GM23338 (cell line): ENCODE data around the gene MBOAT1. TPM values are rescaled to one million over a fixed set of nuclear protein-coding genes. Genes with fewer than 3 reads are reported as not detected.

Experiments
- ATAC-seq: fragments of 200-7000 bp; cut with Tn5 transposase; 3 replicates; pipeline ENCODE4 v1.9.1; 2020
- DNase-seq: peaks from one replicate; pipeline ENCODE4 v3.0.0-alpha.2; 2015; ENCODE audit warnings: low spot score
- H2AFZ ChIP-seq: fragments of 200-600 bp; sonication (generic); 2 replicates; pipeline ENCODE4 v1.8.0; 2016; ENCODE audit warnings: antibody characterized with exemption, mild to moderate bottlenecking, moderate library complexity
- H3F3A ChIP-seq: fragments of 200-600 bp; sonication (generic); replicated peaks from 2 replicates; pipeline ENCODE4 v1.8.0; 2017; ENCODE audit warnings: antibody characterized with exemption, mixed run types, low read depth
- H3K27ac ChIP-seq: fragments of 200-600 bp; sonication (generic); 2 replicates; pipeline ENCODE4 v1.6.1; 2016; ENCODE audit warnings: low read depth
- H3K27me3 ChIP-seq: fragments of 200-600 bp; sonication (generic); 2 replicates; pipeline ENCODE4 v1.8.0; 2016; ENCODE audit warnings: mild to moderate bottlenecking, mixed run types, moderate library complexity; ENCODE audit not compliant: insufficient read depth
- H3K36me3 ChIP-seq: fragments of 200-600 bp; sonication (generic); 2 replicates; pipeline ENCODE4 v1.8.0; 2016; ENCODE audit warnings: mild to moderate bottlenecking; ENCODE audit not compliant: insufficient read depth
- H3K4me1 ChIP-seq: fragments of 200-600 bp; sonication (generic); 2 replicates; pipeline ENCODE4 v1.8.0; 2016; ENCODE audit warnings: mild to moderate bottlenecking, moderate library complexity; ENCODE audit not compliant: insufficient read depth
- H3K4me2 ChIP-seq: fragments of 200-600 bp; sonication (generic); 2 replicates; pipeline ENCODE4 v1.7.1; 2017; ENCODE audit warnings: mixed run types
- H3K4me3 ChIP-seq: fragments of 200-600 bp; sonication (generic); 2 replicates; pipeline ENCODE4 v1.6.1; 2016; ENCODE audit warnings: mixed run types
- H3K79me2 ChIP-seq: fragments of 200-600 bp; sonication (generic); replicated peaks from 2 replicates; pipeline ENCODE4 v1.8.0; 2017; ENCODE audit warnings: mild to moderate bottlenecking; ENCODE audit not compliant: insufficient read depth
- H3K9me2 ChIP-seq: fragments of 200-600 bp; sonication (generic); 2 replicates; pipeline ENCODE4 v1.8.0; 2017; ENCODE audit not compliant: insufficient read depth
- H4K20me1 ChIP-seq: fragments of 200-600 bp; sonication (generic); replicated peaks from 2 replicates; pipeline ENCODE4 v1.8.0; 2017; ENCODE audit warnings: mild to moderate bottlenecking; ENCODE audit not compliant: insufficient read depth
- H3K27ac Mint-ChIP-seq: 2 replicates; pipeline ENCODE4 v1.8.0; 2020; ENCODE audit warnings: inconsistent platforms, mild to moderate bottlenecking, moderate library complexity, mixed read lengths
- H3K27me3 Mint-ChIP-seq: 3 replicates; pipeline ENCODE4 v1.8.0; 2022; ENCODE audit warnings: low read depth, mild to moderate bottlenecking, moderate library complexity, mixed read lengths, inconsistent platforms; ENCODE audit not compliant: insufficient read depth, poor library complexity
- H3K36me3 Mint-ChIP-seq: 3 replicates; pipeline ENCODE4 v1.8.0; 2021; ENCODE audit warnings: low read depth, mild to moderate bottlenecking, inconsistent platforms, moderate library complexity, mixed read lengths
- H3K4me1 Mint-ChIP-seq: 3 replicates; pipeline ENCODE4 v1.8.0; 2020; ENCODE audit warnings: mild to moderate bottlenecking, inconsistent platforms, mixed read lengths
- H3K4me3 Mint-ChIP-seq: 3 replicates; pipeline ENCODE4 v1.8.0; 2021; ENCODE audit warnings: moderate library complexity, mild to moderate bottlenecking, inconsistent platforms, mixed read lengths
- H3K9me3 Mint-ChIP-seq: 3 replicates; pipeline ENCODE4 v1.8.0; 2020; ENCODE audit warnings: moderate library complexity, mild to moderate bottlenecking, inconsistent platforms, mixed read lengths
- CREB1 ChIP-seq: fragments of 250-450 bp; sonication (Bioruptor Pico); IDR thresholded peaks from 2 replicates; pipeline ENCODE4 v1.5.0; 2020; ENCODE audit warnings: low read depth, mild to moderate bottlenecking, moderate library complexity
- JUNB ChIP-seq: IDR thresholded peaks from one replicate; pipeline ENCODE4 v1.6.1; 2016; ENCODE audit warnings: antibody characterized with exemption; ENCODE audit not compliant: unreplicated experiment
- NANOG ChIP-seq: IDR thresholded peaks from 2 replicates; pipeline ENCODE4 v1.6.1; 2016; ENCODE audit warnings: antibody characterized with exemption, borderline replicate concordance
- POLR2AphosphoS5 ChIP-seq: IDR thresholded peaks from 2 replicates; pipeline ENCODE4 v1.6.1; 2016; ENCODE audit warnings: antibody characterized with exemption, low read depth
- STAT1 ChIP-seq: IDR thresholded peaks from one replicate; pipeline ENCODE4 v1.6.1; 2016; ENCODE audit warnings: antibody characterized with exemption; ENCODE audit not compliant: unreplicated experiment
- ZNF114 ChIP-seq: fragments of 250-450 bp; sonication (Bioruptor Pico); IDR thresholded peaks from 2 replicates; pipeline ENCODE4 v1.5.0; 2020; ENCODE audit warnings: mild to moderate bottlenecking, moderate library complexity
- ZNF331 ChIP-seq: fragments of 250-450 bp; sonication (Bioruptor Pico); IDR thresholded peaks from 2 replicates; pipeline ENCODE4 v1.5.0; 2020; ENCODE audit warnings: low read depth, mild to moderate bottlenecking, moderate library complexity
- ZNF462 ChIP-seq: fragments of 250-450 bp; sonication (Bioruptor Pico); IDR thresholded peaks from 2 replicates; pipeline ENCODE4 v1.5.0; 2020; ENCODE audit warnings: mild to moderate bottlenecking, moderate library complexity
- polyA plus RNA-seq: library from polyadenylated mRNA; unstranded; fragments of >200 nt; fragmentation: Nextera tagmentation; extraction: Ambion mirVana; gene quantifications from 2 replicates; pipeline ENCODE4 v1.2.1, GENCODE V29; 2016
- total RNA-seq: library from RNA; depleted of rRNA; stranded (reverse); fragments of >200 nt; shearing (Covaris generic); gene quantifications from 2 replicates; pipeline ENCODE4 v1.2.3, GENCODE V29; 2014
- TF ChIP-seq, protein P1 (sequence below): IDR thresholded peaks from 2 replicates; pipeline ENCODE4 v1.6.1; 2016; ENCODE audit warnings: antibody characterized with exemption

The MBOAT1 gene
- total and polyA plus RNA-seq, 2 experiments from 2014 or later, result 3.8 to 18.6 TPM

DNA sequence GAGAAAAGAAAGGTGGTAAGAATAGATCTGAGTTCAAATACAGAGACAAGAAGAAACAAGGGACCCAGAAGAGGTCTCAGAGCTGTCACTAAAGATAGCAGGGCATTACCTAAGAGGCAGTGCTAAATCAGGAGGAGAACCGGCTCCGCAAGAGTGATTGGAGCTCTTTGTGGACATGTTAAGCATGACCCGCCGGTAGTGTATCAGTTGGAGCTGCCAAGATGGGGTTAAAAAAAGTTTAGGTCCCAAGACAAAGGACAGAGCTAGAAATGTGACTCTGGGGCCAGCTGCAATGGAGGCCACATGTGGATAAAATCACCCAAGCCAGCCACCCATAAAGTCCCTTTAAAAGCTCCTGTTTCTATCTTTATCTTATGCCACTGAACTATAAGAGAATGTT is 93.4 kb downstream of the MBOAT1 start (continued):
- TF ChIP-seq ZNF462 (CRISPR knock-in tag) (no peak), STAT1 (no peak), JUNB (no peak), ZNF114 (CRISPR knock-in tag) (no peak), ZNF331 (CRISPR knock-in tag) (no peak), NANOG (no peak), CREB1 (CRISPR knock-in tag) (no peak)
- TF ChIP-seq, protein P1, sequence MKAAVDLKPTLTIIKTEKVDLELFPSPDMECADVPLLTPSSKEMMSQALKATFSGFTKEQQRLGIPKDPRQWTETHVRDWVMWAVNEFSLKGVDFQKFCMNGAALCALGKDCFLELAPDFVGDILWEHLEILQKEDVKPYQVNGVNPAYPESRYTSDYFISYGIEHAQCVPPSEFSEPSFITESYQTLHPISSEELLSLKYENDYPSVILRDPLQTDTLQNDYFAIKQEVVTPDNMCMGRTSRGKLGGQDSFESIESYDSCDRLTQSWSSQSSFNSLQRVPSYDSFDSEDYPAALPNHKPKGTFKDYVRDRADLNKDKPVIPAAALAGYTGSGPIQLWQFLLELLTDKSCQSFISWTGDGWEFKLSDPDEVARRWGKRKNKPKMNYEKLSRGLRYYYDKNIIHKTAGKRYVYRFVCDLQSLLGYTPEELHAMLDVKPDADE, result no peak

DNA sequence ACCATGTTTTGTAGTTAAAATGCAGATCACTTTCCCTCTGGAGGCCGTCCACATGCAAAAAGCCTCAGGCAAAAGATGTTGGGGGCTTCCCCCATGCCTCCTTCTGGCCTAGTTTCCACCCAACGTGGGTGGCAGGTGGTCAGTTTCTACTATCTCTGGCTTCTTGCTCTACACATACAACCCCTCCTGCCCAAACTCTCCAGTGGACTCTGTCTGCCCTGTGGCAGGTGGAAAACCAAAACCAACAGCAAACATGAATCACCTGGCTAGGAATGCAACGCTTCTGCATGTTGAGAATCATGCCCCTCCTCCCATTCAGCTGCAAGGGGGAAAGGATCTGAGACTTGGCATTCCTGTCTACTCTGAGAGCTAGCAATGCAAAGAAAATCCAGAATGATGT is 94.8 kb downstream of the MBOAT1 start:
- H3F3A ChIP-seq, result no peaks in the 10 kb centered on the region
- peak; percentile 49 for DNase-seq
- H3K79me2 ChIP-seq, result no peaks in the 10 kb centered on the region
- H3K9me2 ChIP-seq, result no peaks in the 10 kb centered on the region
- no peaks in the 10 kb centered on the region for H4K20me1 ChIP-seq
- H3K4me3 ChIP-seq, result no peak overlapping the region
- Mint-ChIP-seq H3K27ac (peak overlapping the region; percentile 22; the same call in 1 of the 2 replicates), H3K4me3 (no peak overlapping the region), H3K4me1 (peaks cover 16% of the 10 kb centered on the region), H3K9me3 (no peaks in the 10 kb centered on the region), H3K36me3 (no peaks in the 10 kb centered on the region), H3K27me3 (no peaks in the 10 kb centered on the region)
- H3K4me1 ChIP-seq, result peaks cover 13% of the 10 kb centered on the region
- ATAC-seq, result peak; percentile 43; the same call in 2 of the 3 replicates
- H3K27me3 ChIP-seq, result no peaks in the 10 kb centered on the region
- no peaks in the 10 kb centered on the region for H3K36me3 ChIP-seq
- no peak overlapping the region for H2AFZ ChIP-seq
- no peak overlapping the region for H3K27ac ChIP-seq
- peak overlapping the region; percentile 25; the same call in 1 of the 2 replicates for H3K4me2 ChIP-seq
- TF ChIP-seq POLR2AphosphoS5, result no peak
- TF ChIP-seq STAT1, result no peak
- TF ChIP-seq ZNF462 (CRISPR knock-in tag), result no peak
